ENCODE results near the gene TMEM132A. TPM values are rescaled to one million over a fixed set of nuclear protein-coding genes. Genes with fewer than 3 reads are reported as not detected.

The TMEM132A gene
- total RNA-seq, 1 experiment from 2014 or later, result 84.2 TPM

DNA sequence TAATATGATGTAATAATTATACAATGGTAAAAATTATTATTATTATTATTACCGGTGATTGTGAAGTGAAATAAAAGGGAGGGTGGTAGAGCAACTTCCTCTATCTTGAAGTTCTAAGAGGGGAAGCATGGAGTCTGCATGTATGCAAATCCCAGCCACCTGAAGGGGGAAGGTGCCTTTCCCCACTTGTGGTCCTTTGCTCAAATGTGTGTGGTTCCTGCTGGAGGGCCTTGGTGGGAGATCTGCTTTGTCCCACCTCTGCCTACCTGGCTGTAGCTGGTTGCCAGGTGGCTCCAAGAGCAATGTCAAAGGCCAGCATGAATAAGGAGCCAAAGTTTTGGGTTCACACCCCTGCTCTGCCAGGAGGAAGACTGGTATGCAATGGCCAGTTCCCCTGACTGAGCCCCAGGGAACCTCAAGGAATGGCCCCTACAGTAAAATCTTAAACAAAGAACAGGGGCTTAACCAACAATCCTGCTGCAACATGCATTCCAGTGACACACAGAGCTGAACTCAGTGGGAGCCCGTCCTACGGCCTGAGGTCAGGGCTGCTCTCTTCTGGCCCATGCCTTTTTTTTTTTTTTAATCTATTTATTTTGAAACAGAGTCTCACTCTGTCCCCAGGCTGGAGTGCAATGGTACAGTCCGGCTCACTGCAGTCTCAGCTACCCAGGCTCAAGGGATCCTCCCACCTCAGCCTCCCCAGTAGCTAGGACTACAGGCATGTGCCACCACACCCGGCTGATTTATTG, 8.5 kb downstream of the TMEM132A start:
- ATAC-seq (no peak), DNase-seq (no peak)
- intact Hi-C loops (cut with micrococcal nuclease), result no loop called here
- Histone ChIP-seq H2AFZ (ENCODE audit: low read length) (no peak overlapping the region), H3K27ac (ENCODE audit: low read length) (no peak overlapping the region), H3K9me2 (replicated peaks; ENCODE audit: low read length) (no peaks in the 10 kb centered on the region), H4K20me1 (ENCODE audit: low read length) (no peaks in the 10 kb centered on the region), H3K4me2 (ENCODE audit: low read length) (no peak overlapping the region), H3F3A (ENCODE audit: low read length, unreplicated experiment) (no peaks in the 10 kb centered on the region), H3K36me3 (ENCODE audit: low read depth, low read length) (peaks cover 11% of the 10 kb centered on the region; the same call in 1 of the 2 replicates), H3K9me3 (ENCODE audit: low read length) (no peaks in the 10 kb centered on the region), H3K4me3 (ENCODE audit: low read length) (no peak overlapping the region), H3K27me3 (ENCODE audit: low read length) (no peaks in the 10 kb centered on the region), H3K4me1 (ENCODE audit: insufficient read depth, low read length) (no peaks in the 10 kb centered on the region), H3K79me2 (ENCODE audit: low read length) (no peaks in the 10 kb centered on the region), H3K9ac (ENCODE audit: low read length) (no peak overlapping the region)
- ChIA-PET POLR2A (ENCODE audit: unreplicated experiment) (no interaction called here), CTCF (no interaction called here)
- no peak for TF ChIP-seq EZH2phosphoT487 (IDR thresholded peaks at IDR 0.05; ENCODE audit: borderline replicate concordance, low read length)
- TF ChIP-seq, protein P1, sequence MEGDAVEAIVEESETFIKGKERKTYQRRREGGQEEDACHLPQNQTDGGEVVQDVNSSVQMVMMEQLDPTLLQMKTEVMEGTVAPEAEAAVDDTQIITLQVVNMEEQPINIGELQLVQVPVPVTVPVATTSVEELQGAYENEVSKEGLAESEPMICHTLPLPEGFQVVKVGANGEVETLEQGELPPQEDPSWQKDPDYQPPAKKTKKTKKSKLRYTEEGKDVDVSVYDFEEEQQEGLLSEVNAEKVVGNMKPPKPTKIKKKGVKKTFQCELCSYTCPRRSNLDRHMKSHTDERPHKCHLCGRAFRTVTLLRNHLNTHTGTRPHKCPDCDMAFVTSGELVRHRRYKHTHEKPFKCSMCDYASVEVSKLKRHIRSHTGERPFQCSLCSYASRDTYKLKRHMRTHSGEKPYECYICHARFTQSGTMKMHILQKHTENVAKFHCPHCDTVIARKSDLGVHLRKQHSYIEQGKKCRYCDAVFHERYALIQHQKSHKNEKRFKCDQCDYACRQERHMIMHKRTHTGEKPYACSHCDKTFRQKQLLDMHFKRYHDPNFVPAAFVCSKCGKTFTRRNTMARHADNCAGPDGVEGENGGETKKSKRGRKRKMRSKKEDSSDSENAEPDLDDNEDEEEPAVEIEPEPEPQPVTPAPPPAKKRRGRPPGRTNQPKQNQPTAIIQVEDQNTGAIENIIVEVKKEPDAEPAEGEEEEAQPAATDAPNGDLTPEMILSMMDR (conservative IDR thresholded peaks at IDR 0.05; ENCODE audit: low read depth, low read length), result no peak
- no peak for TF ChIP-seq EZH2 (IDR thresholded peaks at IDR 0.05; ENCODE audit: low read length, unreplicated experiment)
- BruUV-seq (replicated peaks), result no TSS peak

DNA sequence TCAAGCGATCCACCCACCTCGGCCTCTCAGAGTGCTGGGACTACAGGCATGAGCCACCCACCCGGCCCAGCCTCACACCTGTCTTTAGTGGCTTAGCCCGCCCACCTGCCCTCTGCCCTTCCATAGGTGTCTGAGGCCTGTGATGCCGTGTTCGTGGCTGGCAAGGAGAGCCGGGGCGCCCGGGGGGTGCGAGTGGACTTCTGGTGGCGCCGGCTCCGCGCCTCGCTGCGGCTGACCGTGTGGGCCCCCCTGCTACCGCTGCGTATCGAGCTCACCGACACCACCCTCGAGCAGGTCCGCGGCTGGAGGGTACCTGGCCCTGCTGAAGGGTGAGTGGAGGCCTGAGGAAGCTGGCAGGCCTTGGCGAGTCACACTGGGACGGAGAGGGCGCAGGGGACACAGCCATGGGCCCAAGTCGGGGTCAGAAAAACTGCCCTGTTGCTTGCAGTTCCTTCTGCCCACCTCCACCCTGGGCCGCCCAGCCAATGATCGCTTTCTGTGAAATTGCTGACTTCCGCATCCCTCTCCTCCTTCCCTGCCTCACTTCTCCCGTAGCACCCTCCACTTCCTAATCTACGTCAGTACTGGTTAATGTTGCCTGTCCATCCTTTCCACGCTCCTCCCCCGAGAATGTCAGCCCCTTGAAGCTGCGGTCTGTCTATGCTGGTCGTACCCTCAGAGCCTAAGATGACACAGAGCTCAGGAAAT, 9.3 kb downstream of the TMEM132A start:
- Histone ChIP-seq H3K9ac (ENCODE audit: low read length) (no peak overlapping the region), H3K4me2 (ENCODE audit: low read length) (no peak overlapping the region), H3K27ac (ENCODE audit: low read length) (no peak overlapping the region), H3K4me3 (ENCODE audit: low read length) (no peak overlapping the region), H3K27me3 (ENCODE audit: low read length) (no peaks in the 10 kb centered on the region), H4K20me1 (ENCODE audit: low read length) (no peaks in the 10 kb centered on the region), H3K9me2 (replicated peaks; ENCODE audit: low read length) (no peaks in the 10 kb centered on the region), H3K36me3 (ENCODE audit: low read depth, low read length) (peaks cover 11% of the 10 kb centered on the region; the same call in 1 of the 2 replicates), H3K4me1 (ENCODE audit: insufficient read depth, low read length) (no peaks in the 10 kb centered on the region), H3K79me2 (ENCODE audit: low read length) (no peaks in the 10 kb centered on the region), H3F3A (ENCODE audit: low read length, unreplicated experiment) (no peaks in the 10 kb centered on the region), H3K9me3 (ENCODE audit: low read length) (no peaks in the 10 kb centered on the region), H2AFZ (ENCODE audit: low read length) (no peak overlapping the region)
- ChIA-PET POLR2A (ENCODE audit: unreplicated experiment) (no interaction called here), CTCF (no interaction called here)
- no peak for TF ChIP-seq EZH2phosphoT487 (IDR thresholded peaks at IDR 0.05; ENCODE audit: borderline replicate concordance, low read length)
- TF ChIP-seq, protein P1 (conservative IDR thresholded peaks at IDR 0.05; ENCODE audit: low read depth, low read length), result no peak
- TF ChIP-seq EZH2 (IDR thresholded peaks at IDR 0.05; ENCODE audit: low read length, unreplicated experiment), result no peak
- BruUV-seq (replicated peaks), result no TSS peak
- DNase-seq, result no peak
- no peak for ATAC-seq
- intact Hi-C loops (cut with micrococcal nuclease), result no loop called here

All from PC-3 (cell line).